Nasal cavity respiratory epithelium epithelial cell of viscerocranial mucosa (primary cell): ENCODE measurements around the gene SLC22A3. TPM values are rescaled to one million over a fixed set of nuclear protein-coding genes. Genes with fewer than 3 reads are reported as not detected.

Experiments
- total RNA-seq: library from RNA; depleted of rRNA; stranded (reverse); fragments of >200 nt; gene quantifications from 2 replicates; pipeline ENCODE4 v1.2.3, GENCODE V29; 2014

SLC22A3 gene
- total RNA-seq = 5.5 and 18.6 TPM in 2 replicates

DNA sequence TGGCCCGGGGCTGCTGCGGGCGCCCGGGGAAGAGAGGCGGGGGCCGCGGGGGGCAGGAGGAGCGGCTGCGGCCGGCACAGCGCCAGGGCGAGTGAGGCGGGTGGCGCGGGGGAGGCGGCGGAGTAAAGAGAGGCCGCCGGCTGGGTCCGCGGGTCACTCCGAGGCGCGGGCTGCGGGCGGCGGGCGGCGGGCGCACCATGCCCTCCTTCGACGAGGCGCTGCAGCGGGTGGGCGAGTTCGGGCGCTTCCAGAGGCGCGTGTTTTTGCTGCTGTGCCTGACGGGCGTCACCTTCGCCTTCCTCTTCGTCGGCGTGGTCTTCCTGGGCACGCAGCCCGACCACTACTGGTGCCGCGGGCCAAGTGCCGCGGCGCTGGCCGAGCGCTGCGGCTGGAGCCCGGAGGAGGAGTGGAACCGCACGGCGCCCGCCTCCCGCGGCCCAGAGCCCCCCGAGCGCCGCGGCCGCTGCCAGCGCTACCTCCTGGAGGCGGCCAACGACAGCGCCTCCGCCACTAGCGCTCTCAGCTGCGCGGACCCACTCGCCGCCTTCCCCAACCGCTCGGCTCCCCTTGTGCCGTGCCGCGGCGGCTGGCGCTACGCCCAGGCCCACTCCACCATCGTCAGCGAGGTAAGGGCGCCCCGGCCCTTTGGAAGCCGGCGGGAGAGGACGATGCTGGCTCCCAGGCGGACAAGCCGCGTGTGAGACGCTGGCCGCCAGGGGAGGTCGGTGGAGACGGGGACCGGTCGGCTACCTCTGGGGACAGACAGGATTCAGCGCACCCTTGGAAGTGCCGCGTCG, at the start of gene SLC22A3:
SLC22A3 (plus strand) TSS at position 156 of the 797 bp plus-strand sequence; CDS start at position 198, 42 bp downstream.

Other genes with a start within 250 kb of the SLC22A3 start
- 0.34 and 0.78 TPM in 2 replicates for gene SLC22A1, start 226.6 kb upstream of the SLC22A3 start, total RNA-seq
- gene SLC22A2, start 89.6 kb upstream of the SLC22A3 start, total RNA-seq = not detected in 2 replicates